HUDEP-2 (cell line): ENCODE data around the gene CHSY3.
A peak's percentile ranks its signal among the peaks of the same experiment; 100 is the strongest.
"Not testable (repeated sequence)": the region's sequence is repeated elsewhere in the genome, so short reads cannot be mapped to it uniquely, and the experiment has no call there.

ENCODE experiments used
- DNase-seq, 76 experiments: peaks; one replicate each; lab custom pipeline; 2025; ENCODE audit not compliant: unreplicated experiment in 76 of 76; lab: John Stamatoyannopoulos, UW

CHSY3 gene

DNA sequence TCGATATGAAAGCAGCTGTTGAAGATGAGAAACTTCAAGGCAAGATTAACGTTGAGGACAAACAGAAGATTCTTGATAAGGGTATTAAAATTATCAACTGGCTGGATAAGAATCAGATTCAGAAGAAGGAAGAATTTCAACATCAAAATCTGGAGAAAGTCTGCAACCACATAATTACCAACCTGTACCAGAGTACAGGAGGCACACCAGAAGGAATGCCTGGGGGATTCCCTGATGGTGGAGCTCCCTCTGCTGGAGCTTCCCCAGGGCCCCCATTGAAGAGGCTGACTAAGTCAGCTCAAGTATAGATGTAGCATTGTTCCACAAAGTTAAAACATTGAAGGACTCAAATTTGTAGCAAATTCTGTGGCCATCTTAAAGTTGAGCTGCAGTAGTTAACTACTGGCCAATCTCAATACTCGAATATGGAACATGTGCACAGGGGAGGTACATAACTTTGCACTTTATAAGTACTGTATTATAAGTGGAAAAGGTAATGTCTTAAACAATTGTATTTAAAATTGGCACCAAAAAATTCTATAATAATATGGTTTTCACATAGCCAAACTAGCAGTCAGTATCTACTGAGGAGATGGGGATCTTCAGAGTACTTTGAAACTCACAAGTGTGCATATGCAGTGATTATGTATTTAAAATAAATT, 237.5 kb downstream of the CHSY3 start:
- peak in 20 of 76 experiments; percentile 0 to 32 (median 3) for DNase-seq

DNA sequence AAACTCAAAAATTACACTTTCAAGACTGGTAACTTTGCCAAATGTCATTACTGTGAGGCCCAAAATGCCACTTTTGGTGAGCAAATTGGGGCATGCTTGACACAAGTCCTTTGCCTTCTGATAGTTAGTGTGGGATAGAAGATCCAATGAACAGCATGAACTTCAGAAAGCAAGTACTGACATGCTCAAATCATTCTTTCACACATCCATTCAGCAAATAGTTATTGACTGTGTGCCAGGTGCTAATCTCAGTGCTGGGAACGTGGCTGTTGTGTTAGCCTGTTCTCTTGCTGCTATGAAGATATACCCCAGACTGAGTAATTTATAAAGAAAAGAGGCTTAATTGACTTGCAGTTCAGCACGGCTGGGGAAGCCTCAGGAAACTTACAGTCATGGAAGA, 247.0 kb downstream of the CHSY3 start:
- DNase-seq: no peak

DNA sequence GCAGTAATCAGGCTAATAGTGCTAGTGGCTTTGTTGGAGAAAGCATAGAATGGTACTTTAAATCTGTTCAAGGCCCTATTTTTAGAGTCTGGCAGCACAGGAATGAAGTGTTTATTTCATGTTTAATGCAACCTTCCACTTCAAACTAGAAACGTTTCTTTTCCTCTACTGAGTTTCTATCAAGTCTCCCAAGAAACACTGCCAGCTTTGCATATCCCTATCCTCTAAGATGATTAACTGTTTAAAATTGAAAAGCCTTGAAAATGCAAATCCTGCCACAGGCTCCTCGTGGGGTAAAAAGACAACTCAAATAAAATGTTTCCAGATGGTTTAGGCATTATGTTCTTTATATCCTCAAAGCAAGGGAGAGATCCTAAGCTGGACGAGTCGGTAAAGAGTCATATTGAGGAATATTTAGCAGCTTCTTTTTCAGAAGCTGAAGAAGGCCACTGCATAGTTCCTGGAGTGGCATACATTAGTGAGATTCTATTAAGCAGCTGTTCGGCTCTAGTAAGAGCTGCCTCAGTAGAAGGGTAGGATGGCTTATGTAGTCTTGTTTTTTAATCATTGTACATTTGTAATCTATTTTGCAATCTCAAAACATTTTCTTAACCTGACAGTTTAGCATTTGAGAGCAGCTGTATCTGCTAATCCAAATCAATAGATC, 251.2 kb downstream of the CHSY3 start:
- DNase-seq: no peak

DNA sequence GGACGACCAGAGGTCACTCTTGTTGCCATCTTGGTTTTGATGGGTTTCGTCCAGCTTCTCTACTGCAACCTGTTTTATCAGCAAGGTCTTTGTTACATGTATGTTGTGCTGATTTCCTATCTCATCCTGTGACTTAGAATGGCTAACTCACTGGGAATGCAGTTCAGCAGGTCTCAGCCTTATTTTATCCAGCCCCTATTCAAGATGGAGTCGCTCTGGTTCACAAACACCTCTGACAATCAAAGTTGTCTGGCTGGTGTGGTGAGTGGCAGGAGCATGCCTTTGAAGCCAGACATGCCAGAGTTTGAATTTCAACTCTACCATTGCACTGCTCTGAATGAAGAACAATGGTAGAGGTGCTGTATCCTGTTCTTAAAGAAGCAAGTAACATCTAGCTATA, 253.8 kb downstream of the CHSY3 start:
- no peak for DNase-seq

DNA sequence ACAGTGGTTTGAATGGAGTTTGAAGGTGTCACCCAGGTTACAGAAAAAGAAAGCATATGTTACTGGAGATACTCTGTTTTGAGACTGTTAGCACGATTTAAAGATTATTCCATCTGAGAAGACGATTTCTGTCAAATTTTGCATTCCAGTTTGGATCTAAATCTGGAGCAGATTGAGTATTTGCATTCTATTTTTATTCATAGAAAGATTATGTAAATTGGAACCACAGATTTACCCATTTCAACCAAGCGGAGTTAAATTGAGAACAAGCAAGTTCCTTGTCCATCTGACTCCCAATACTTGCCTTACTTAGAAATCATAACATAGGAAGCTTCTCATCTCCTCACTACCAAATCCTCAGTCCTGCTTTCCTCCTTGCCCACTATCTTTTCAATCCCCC, 255.7 kb downstream of the CHSY3 start:
- no peak for DNase-seq

DNA sequence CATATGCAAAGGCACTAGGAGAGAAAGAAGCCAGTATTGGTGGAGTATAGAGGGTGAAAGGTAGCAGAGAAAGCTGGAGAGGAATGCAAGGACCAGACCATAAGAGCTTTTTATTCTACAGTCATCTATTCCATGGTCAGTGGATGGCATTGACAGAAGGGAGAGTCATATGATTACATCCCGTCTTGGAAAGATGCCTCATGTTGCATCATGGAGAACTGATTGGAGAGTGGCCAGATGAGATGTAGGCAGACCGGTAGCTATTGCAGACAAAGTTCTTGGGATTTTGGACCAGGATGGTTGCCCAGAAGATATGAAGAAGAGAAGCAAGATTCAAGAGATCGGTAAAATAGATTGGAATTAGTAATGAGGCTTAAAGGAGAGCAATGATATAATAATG, 260.7 kb downstream of the CHSY3 start:
- no peak for DNase-seq

DNA sequence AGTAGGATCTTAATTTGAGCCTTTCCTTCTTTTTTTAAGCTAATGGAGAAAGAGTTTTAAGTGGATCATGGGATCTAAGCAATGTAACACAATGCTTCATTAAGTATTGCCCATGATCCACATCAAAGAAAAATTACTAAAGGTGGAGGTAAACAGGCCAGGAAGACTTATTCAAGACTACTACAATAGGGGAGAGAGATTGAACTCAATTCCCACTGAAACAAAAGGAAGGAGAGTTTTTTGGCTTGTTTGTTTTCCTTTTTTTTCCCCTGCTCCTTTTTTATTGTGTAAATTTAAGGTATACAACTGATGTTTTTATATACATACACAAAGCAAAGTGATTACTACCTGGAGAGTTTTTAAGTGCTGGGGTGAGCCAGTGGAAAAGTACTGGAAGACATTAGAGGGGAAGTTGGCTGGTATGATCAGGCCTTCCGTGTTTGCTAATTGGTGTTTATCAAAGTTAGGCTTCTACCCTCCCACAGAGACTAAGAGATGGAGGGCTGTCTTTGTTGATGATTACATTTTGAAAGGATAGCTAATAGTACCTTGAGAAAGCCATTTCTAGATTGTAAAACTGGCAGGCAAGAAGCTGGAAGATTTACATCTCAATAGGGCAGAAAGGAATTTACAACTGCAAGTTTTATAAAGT, 262.7 kb downstream of the CHSY3 start:
- no peak for DNase-seq

DNA sequence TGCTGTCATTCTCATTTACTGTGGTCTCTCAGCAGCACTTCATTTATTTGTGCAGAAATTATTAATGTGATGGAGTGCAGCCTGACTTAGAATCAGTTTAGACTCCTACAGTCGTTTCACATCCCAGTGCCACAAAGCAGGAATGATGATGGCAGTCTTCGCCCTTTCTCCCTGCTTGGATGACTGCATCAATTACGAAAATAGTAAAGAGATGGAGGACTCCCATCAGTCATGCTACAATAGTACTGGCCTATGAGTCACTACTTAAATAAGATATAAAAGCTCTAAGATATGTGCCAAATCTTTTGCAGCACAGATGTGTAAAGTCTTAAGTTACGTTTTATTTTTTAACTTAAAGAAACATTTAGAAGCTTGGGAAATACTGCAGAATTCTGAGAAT, 263.9 kb downstream of the CHSY3 start:
- no peak for DNase-seq

DNA sequence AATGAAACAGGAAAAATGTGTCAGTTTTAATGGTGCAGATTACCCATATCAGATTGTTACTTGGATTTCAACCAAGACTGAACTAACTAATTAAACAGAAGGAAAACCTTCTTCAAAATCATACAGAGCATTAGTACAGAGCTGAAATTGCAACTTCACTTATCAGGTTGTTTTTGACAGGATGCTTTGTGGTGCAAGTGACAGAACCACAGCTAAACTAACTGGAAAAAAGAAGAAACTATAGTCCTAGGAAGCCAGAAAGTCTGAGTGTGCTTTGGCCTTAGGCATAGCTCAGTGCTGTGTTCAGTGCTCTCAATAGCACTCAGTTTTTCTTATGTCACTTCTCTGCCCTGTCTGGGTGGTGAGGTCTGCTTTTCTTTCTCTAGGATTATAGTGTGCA, 267.4 kb downstream of the CHSY3 start:
- no peak for DNase-seq

DNA sequence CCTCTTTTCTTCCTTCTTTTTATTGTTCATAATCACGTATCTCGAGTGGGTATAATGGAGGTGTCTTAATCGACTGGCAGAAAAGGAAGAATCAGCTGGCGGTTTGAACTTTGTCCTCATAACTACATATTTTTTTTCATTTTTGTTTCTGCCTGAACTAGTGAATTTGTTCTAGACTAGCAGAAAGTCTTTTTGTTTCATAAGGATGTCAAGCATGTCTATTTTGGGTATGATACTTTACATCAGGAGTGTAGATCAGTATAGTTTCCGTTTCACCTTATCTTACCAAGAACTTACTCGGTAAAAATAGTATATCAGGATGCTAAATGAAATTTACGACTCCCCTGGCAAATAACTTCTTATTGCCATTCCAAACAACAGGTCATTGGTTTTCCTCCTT, 278.9 kb downstream of the CHSY3 start:
- no peak for DNase-seq

DNA sequence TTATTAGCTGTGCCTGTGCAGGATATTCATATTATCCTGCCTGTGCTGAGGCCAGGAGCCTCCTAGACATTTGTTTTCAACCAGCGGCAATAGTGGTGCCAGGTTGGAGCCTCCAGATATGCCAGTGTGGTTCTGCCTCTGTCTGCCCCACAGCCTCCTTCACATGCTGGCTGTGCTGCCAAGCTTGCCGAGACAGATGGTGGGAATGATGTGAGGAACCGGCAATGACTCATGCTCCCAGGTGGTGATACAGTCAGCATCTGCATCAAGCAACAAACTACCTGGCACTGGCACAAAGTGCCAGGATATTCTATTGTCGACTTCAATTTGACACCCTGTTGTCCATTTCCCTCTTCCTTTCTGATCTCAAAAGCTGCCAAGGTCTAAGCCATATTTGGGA, 285.7 kb downstream of the CHSY3 start:
- DNase-seq: no peak

DNA sequence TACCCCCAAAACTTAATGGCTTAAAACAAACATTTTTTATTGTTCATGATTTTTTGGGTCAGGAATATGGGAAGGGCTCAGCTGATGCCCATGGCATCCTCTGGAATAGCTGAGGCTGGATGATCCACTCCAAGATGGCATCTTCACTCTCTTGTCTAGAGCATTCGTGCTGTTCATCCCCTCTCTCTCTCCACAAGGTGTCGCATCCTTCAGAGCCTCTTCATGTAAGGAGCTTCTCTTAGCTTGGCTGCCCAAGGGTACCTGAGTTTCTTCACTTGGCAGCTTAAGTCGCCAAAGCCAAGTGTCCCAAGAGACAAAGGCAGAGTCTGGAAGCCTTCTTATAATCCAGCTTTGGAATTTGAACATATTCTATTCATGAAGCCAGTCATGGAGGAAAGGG, 294.7 kb downstream of the CHSY3 start:
- DNase-seq: peak in 3 of 76 experiments; percentile 3 to 10 (median 5)

DNA sequence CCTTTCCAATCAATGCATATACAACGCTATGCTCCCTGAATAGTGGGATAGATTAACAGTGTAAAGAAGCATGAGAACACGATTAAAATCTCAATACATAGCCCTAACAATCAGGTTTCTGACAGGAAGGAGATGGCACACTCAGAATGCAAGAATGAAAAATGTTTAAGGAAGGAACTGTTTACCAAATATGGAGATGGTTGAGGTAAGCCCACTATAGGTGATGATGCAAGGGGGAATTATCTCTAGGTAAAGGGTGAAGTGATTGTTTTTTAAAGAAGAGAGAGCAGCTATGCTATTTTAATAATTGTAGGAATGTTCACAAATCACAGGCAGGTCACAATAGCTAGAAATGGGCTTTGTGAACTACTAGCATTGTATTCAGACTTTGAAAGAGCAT, 302.4 kb downstream of the CHSY3 start:
- DNase-seq: no peak

DNA sequence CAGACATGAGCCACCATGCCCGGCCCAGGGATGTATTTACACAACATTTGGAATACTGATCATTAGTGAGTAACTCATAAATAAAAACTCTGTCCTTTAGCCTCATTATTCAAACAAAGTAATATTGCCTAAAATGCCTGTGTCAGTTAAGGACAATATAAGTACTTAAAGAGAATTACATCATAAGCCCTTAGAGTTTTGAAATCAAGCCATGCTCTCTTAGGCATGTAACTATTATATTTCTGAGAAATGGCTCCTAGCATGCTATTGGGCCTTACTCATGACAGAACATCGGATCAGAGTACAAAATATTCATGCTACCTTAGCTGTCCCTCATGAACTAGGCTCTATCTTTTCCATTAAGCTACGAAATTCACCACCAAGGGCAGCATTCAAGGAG, 309.3 kb downstream of the CHSY3 start:
- DNase-seq: no peak

DNA sequence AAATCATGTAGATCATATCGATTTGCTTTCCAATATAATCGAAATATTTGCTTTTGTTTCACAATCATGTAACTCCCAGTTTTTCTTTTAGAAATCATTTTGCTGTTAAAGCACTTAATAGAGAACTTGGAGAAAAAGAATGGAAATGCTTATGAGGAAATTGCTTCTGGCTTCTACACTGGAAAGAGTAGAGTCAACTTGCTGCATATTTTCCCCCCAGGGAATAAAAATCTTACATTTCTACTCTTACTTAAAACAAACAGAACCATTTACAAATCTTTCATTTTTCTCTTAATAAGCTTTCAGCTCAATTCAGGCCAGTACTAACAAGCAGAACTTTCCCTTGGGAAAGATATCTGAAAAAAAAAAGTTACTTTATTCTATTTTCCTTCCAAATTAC, 312.0 kb downstream of the CHSY3 start:
- no peak for DNase-seq

DNA sequence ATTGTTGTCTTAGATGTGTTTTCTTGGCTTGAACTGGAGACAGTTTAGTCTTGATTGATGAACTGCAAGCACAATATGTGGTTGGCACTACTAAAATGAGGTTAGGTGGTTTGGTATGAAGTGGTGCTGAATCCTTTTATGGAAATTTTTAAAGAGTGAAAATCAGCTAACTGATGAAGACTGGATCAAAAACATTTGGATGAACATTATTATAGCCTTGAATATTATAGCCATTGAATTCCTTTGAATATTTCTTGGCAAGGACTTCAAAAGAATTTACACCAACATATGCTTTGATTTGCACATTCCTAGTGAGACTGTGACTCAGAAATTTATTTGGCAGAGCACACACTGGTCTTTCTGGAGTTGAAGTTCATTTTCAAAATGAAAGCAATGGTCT, 318.3 kb downstream of the CHSY3 start:
- DNase-seq: no peak

DNA sequence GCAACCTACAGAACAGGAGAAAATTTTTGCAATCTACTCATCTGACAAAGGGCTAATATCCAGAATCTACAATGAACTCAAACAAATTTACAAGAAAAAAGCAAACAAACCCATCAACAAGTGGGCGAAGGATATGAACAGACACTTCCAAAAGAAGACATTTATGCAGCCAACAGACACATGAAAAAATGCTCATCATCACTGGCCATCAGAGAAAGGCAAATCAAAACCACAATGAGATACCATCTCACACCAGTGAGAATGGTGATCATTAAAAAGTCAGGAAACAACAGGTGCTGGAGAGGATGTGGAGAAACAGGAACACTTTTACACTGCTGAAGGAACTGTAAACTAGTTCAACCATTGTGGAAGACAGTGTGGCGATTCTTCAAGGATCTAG, 322.3 kb downstream of the CHSY3 start:
- not testable (repeated sequence) for DNase-seq

DNA sequence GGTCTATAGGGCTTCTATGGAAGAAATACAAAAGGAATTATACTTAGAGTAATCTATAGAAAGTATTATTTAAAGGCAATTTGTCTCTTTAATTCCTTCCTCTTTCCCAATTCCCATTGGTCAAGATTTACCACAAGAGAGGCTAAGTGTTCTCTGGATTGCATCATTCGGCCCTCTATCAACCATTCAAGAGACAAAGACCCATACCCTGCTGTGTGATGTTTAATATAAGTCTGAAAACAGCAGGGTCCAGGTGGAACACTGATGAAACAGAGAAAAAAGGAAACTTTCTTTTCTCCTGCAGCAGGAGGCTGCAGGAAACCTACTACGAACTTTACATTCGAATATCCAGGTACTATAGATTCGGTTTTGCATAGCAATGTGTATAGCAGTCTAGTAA, 323.4 kb downstream of the CHSY3 start:
- DNase-seq: no peak

DNA sequence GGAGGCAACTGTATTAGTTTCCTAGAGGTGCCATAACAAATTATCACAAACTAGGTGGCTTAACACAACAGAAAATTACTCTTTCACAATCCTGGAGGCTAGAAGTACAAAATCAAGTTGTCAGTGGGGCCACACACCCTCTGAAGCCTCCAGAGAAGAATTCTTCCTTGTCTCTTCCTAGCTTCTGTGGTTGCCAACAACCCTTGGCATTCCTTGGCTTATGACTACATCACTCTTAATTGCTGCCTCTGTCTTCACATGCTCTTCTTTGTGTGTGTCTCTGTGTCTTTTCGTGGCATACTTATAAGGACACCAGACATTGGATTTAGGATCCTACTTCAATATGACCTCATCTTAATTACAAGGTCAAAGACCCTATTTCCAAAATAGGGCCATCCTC, 327.5 kb downstream of the CHSY3 start:
- no peak for DNase-seq

DNA sequence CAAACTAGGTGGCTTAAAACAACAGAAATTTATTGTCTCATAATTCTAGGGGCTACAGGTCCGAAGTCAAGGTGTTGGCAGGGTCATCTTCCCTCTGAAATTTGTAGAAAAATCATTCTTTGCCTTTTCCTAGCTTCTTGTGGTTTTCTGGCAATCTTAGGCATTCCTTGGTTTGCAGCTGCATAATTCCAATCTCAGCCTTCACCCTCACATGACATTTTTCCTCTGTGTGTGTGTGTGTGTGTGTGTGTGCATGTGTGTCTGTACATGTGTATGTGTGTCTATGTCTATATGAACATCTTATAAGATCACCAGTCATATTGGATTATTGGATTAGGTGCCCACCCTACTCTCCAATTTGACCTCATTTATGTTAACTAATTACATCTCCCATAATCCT, 330.6 kb downstream of the CHSY3 start:
- DNase-seq: no peak
